OCI-LY3 (cell line): Measurements from ENCODE around the gene MAPKAPK5.
"Not testable (repeated sequence)": the region's sequence is repeated elsewhere in the genome, so short reads cannot be mapped to it uniquely, and the experiment has no call there.

Experiments
- H2AFZ ChIP-seq: fragments of 200-600, 300-600 bp; shearing (Covaris generic); 2 replicates; pipeline ENCODE4 v1.6.0; 2014; ENCODE audit warnings: antibody characterized with exemption, low read depth, low read length
- H3K27ac ChIP-seq: fragments of 200-600, 300-600 bp; sonication (generic); 2 replicates; pipeline ENCODE4 v1.5.1; 2014; ENCODE audit warnings: mild to moderate bottlenecking, low read length, moderate library complexity, mixed read lengths
- H3K27me3 ChIP-seq: fragments of 200-600, 300-600 bp; sonication (generic); 2 replicates; pipeline ENCODE4 v1.6.1; 2014; ENCODE audit warnings: low read depth, low read length, mixed read lengths
- H3K36me3 ChIP-seq: fragments of 200-600, 300-600 bp; sonication (generic); replicated peaks from 2 replicates; pipeline ENCODE3; 2014; ENCODE audit warnings: low read depth, low read length, mixed read lengths
- H3K4me1 ChIP-seq: fragments of 300-600, 200-600 bp; sonication (generic); 2 replicates; pipeline ENCODE4 v1.6.1; 2014; ENCODE audit warnings: low read length, mixed read lengths
- H3K4me2 ChIP-seq: fragments of 200-600, 300-600 bp; sonication (generic); 2 replicates; pipeline ENCODE4 v1.6.1; 2014; ENCODE audit warnings: low read length, mixed read lengths
- H3K4me3 ChIP-seq: fragments of 300-600, 200-600 bp; sonication (generic); 2 replicates; pipeline ENCODE4 v1.5.1; 2014; ENCODE audit warnings: antibody characterized with exemption, mild to moderate bottlenecking, low read length, moderate library complexity
- H3K79me2 ChIP-seq: fragments of 300-600, 200-600 bp; shearing (Covaris generic); 2 replicates; pipeline ENCODE4 v1.6.1; 2014; ENCODE audit warnings: mild to moderate bottlenecking, low read length, mixed read lengths
- H3K9ac ChIP-seq: fragments of 300-600, 200-600 bp; shearing (Covaris generic); 2 replicates; pipeline ENCODE4 v1.6.0; 2014; ENCODE audit warnings: mild to moderate bottlenecking, low read length, moderate library complexity
- H3K9me3 ChIP-seq: fragments of 200-600, 300-600 bp; shearing (Covaris generic); 2 replicates; pipeline ENCODE4 v1.6.1; 2014; ENCODE audit warnings: low read length, mixed read lengths; ENCODE audit not compliant: insufficient read depth
- H4K20me1 ChIP-seq: fragments of 200-600, 300-600 bp; sonication (generic); 2 replicates; pipeline ENCODE4 v1.6.1; 2016; ENCODE audit warnings: low read length, mixed read lengths; ENCODE audit not compliant: insufficient read depth
- CTCF ChIP-seq: fragments of 200-600, 300-600 bp; sonication (generic); IDR thresholded peaks from 2 replicates; pipeline ENCODE4 v1.5.1; 2014; ENCODE audit warnings: antibody characterized with exemption, low read length, low read depth
- EZH2phosphoT487 ChIP-seq: fragments of 200-600 bp; shearing (Covaris generic); IDR thresholded peaks from 2 replicates; pipeline ENCODE4 v1.6.1; 2018; ENCODE audit warnings: antibody characterized with exemption, mixed run types, low read depth

The MAPKAPK5 gene

GRCh38 chr12:111936869-111937268 lies 94.8 kb downstream of the MAPKAPK5 start:
- no peak overlapping the region for H3K27ac ChIP-seq
- no peaks in the 10 kb centered on the region for H3K79me2 ChIP-seq
- no peaks in the 10 kb centered on the region for H3K36me3 ChIP-seq
- no peaks in the 10 kb centered on the region for H3K27me3 ChIP-seq
- H3K4me3 ChIP-seq: no peak overlapping the region
- no peaks in the 10 kb centered on the region for H4K20me1 ChIP-seq
- no peak overlapping the region for H3K9ac ChIP-seq
- H2AFZ ChIP-seq: no peak overlapping the region
- H3K9me3 ChIP-seq: no peaks in the 10 kb centered on the region
- H3K4me1 ChIP-seq: peaks cover 6% of the 10 kb centered on the region; the same call in 1 of the 2 replicates
- TF ChIP-seq EZH2phosphoT487 (no peak), CTCF (no peak)
- no peak overlapping the region for H3K4me2 ChIP-seq

GRCh38 chr12:111937429-111937828 lies 95.4 kb downstream of the MAPKAPK5 start:
- H2AFZ ChIP-seq: no peak overlapping the region
- H3K27ac ChIP-seq: no peak overlapping the region
- no peaks in the 10 kb centered on the region for H3K79me2 ChIP-seq
- no peak overlapping the region for H3K9ac ChIP-seq
- no peak overlapping the region for H3K4me3 ChIP-seq
- no peak overlapping the region for H3K4me2 ChIP-seq
- no peaks in the 10 kb centered on the region for H3K9me3 ChIP-seq
- no peaks in the 10 kb centered on the region for H4K20me1 ChIP-seq
- TF ChIP-seq CTCF: no peak
- no peak for TF ChIP-seq EZH2phosphoT487
- no peaks in the 10 kb centered on the region for H3K36me3 ChIP-seq
- no peaks in the 10 kb centered on the region for H3K27me3 ChIP-seq
- peaks cover 6% of the 10 kb centered on the region; the same call in 1 of the 2 replicates for H3K4me1 ChIP-seq

- H3K4me3 ChIP-seq: no peak overlapping the region
- H3K4me2 ChIP-seq: no peak overlapping the region
- peaks cover 2% of the 10 kb centered on the region; the same call in 1 of the 2 replicates for H3K4me1 ChIP-seq
- TF ChIP-seq CTCF: no peak
- TF ChIP-seq EZH2phosphoT487: no peak
- no peak overlapping the region for H2AFZ ChIP-seq
- H3K9ac ChIP-seq: no peak overlapping the region
- no peak overlapping the region for H3K27ac ChIP-seq
- no peaks in the 10 kb centered on the region for H3K36me3 ChIP-seq
- H3K27me3 ChIP-seq: no peaks in the 10 kb centered on the region
- H3K9me3 ChIP-seq: no peaks in the 10 kb centered on the region
- H3K79me2 ChIP-seq: no peaks in the 10 kb centered on the region
- no peaks in the 10 kb centered on the region for H4K20me1 ChIP-seq
Observed at GRCh38 chr12:111942557-111942956, 100.5 kb downstream of the MAPKAPK5 start.

- H3K4me2 ChIP-seq: no peak overlapping the region
- no peaks in the 10 kb centered on the region for H3K4me1 ChIP-seq
- no peak overlapping the region for H3K27ac ChIP-seq
- no peaks in the 10 kb centered on the region for H3K9me3 ChIP-seq
- H3K79me2 ChIP-seq: no peaks in the 10 kb centered on the region
- no peak overlapping the region for H3K9ac ChIP-seq
- no peak for TF ChIP-seq EZH2phosphoT487
- TF ChIP-seq CTCF: no peak
- H2AFZ ChIP-seq: no peak overlapping the region
- no peak overlapping the region for H3K4me3 ChIP-seq
- no peaks in the 10 kb centered on the region for H3K36me3 ChIP-seq
- no peaks in the 10 kb centered on the region for H4K20me1 ChIP-seq
- no peaks in the 10 kb centered on the region for H3K27me3 ChIP-seq
Observed at GRCh38 chr12:111943929-111944328, 101.9 kb downstream of the MAPKAPK5 start.

- H4K20me1 ChIP-seq, H3K4me2 ChIP-seq, H3K9ac ChIP-seq, H2AFZ ChIP-seq, H3K9me3 ChIP-seq, H3K27ac ChIP-seq, H3K79me2 ChIP-seq, H3K4me1 ChIP-seq, H3K27me3 ChIP-seq, H3K4me3 ChIP-seq: not testable (repeated sequence)
- H3K36me3 ChIP-seq: peaks cover 13% of the 10 kb centered on the region
Observed at GRCh38 chr12:111950961-111951676, 109.1 kb downstream of the MAPKAPK5 start.
